HepG2 (cell line): ENCODE measurements around the gene FABP1. TPM values are rescaled to one million over a fixed set of nuclear protein-coding genes. Genes with fewer than 3 reads are reported as not detected.

ENCODE experiments used
- ATAC-seq: fragments of 200-7000 bp; cut with Tn5 transposase; 3 replicates; pipeline ENCODE4 v1.9.1; 2020; ENCODE audit warnings: mild to moderate bottlenecking, moderate library complexity
- BruUV-seq: library from RNA; stranded (reverse); fragments of 400-500 nt; replicated peaks from 2 replicates; lab custom pipeline; 2021; lab: Mats Ljungman, UMichigan
- CTCF ChIA-PET: fragments of 300-600 bp; formaldehyde crosslinking; extraction: SDS; loops from one replicate; lab custom pipeline; 2021; ENCODE audit warnings: low total read pairs, inconsistent platforms, low intra/inter-chr PET ratio; lab: Yijun Ruan, JAX
- POLR2A ChIA-PET: fragments of 350-600 bp; sonication (Branson Sonifier 250); formaldehyde crosslinking; loops from one replicate; lab custom pipeline; 2020; ENCODE audit warnings: antibody characterized with exemption, inconsistent platforms; lab: Yijun Ruan, JAX
- DNase-seq: peaks from one replicate; pipeline ENCODE4 v3.0.0-alpha.2; 2015; ENCODE audit warnings: low spot score
- FAIRE-seq: peaks from 3 replicates; lab custom pipeline; 2011; peaks lifted over from hg19 to GRCh38; lab: Jason Lieb, UNC
- H2AFZ ChIP-seq: one replicate; pipeline ENCODE4 v1.6.1; 2011; ENCODE audit warnings: low read length, inconsistent platforms
- H3K27ac ChIP-seq: fragments of 300-600 bp; 3 replicates; pipeline ENCODE4 v1.8.0; 2011; ENCODE audit warnings: mixed run types, mild to moderate bottlenecking, mixed read lengths, low read length, inconsistent platforms; ENCODE audit not compliant: insufficient read depth; ENCODE audit errors: extremely low read length
- H3K27me3 ChIP-seq, 2 experiments: fragments of 200-600 bp in 1 of 2; 2 replicates in 1 of 2; 3 replicates in 1 of 2; pipeline versions ENCODE4 v1.6.0 to v1.8.0; 2011; ENCODE audit warnings: low read length in 2 of 2, mild to moderate bottlenecking in 2 of 2, moderate library complexity in 2 of 2, inconsistent platforms in 1 of 2; ENCODE audit not compliant: insufficient read depth in 2 of 2, control insufficient read depth in 1 of 2
- H3K36me3 ChIP-seq, 2 experiments: fragments of 200-600 bp in 1 of 2; replicated peaks in 1 of 2; 2 replicates in 1 of 2; 3 replicates in 1 of 2; pipeline versions ENCODE4 v1.5.1 to v1.8.0; 2011; ENCODE audit warnings: low read length in 2 of 2, inconsistent platforms in 1 of 2; ENCODE audit not compliant: insufficient read depth in 2 of 2, control insufficient read depth in 1 of 2
- H3K4me1 ChIP-seq: 2 replicates; pipeline ENCODE4 v1.5.1; 2012; ENCODE audit warnings: low read length, inconsistent platforms; ENCODE audit not compliant: insufficient read depth
- H3K4me2 ChIP-seq: 2 replicates; pipeline ENCODE4 v1.6.0; 2011; ENCODE audit warnings: low read depth, low read length, inconsistent platforms
- H3K4me3 ChIP-seq, 3 experiments: fragments of 200-600 bp in 1 of 3; sonication (generic), shearing (Covaris generic) in 1 of 3; replicated peaks in 1 of 3; 2 replicates each; pipeline ENCODE4 v1.5.1; 2011 to 2016; ENCODE audit warnings: low read length in 3 of 3, inconsistent platforms in 2 of 3, low read depth in 2 of 3, mild to moderate bottlenecking in 2 of 3, control low read depth in 1 of 3, mixed read lengths in 1 of 3; ENCODE audit not compliant: insufficient read depth in 1 of 3
- H3K79me2 ChIP-seq: one replicate; pipeline ENCODE4 v1.6.1; 2011; ENCODE audit warnings: low read length, inconsistent platforms; ENCODE audit not compliant: insufficient read depth
- H3K9ac ChIP-seq: 2 replicates; pipeline ENCODE4 v1.6.0; 2011; ENCODE audit warnings: mild to moderate bottlenecking, low read depth, low read length, inconsistent platforms; ENCODE audit not compliant: insufficient read depth
- H3K9me3 ChIP-seq: 2 replicates; pipeline ENCODE4 v1.5.1; 2012; ENCODE audit warnings: mild to moderate bottlenecking, low read length
- H4K20me1 ChIP-seq: 2 replicates; pipeline ENCODE4 v1.6.0; 2011; ENCODE audit warnings: inconsistent platforms, mild to moderate bottlenecking, low read length, moderate library complexity; ENCODE audit not compliant: insufficient read depth
- ARHGAP35 ChIP-seq: sonication (generic); formaldehyde crosslinking; IDR thresholded peaks from 2 replicates; pipeline ENCODE4 v1.9.0; 2022; ENCODE audit warnings: mild to moderate bottlenecking, inconsistent platforms, moderate library complexity, missing genetic modification reagents, borderline replicate concordance
- CBX2 ChIP-seq, 2 experiments: fragments of 200-600 bp in 1 of 2; sonication (generic); formaldehyde crosslinking in 1 of 2; IDR thresholded peaks; 2 replicates each; pipeline versions ENCODE4 v1.7.0 to v1.8.1; 2018 to 2022; ENCODE audit warnings: low read depth in 2 of 2, low read length in 1 of 2, mild to moderate bottlenecking in 1 of 2, missing genetic modification reagents in 1 of 2
- ERF ChIP-seq: IDR thresholded peaks from 2 replicates; pipeline ENCODE4 v1.6.1; 2018; ENCODE audit warnings: missing biosample characterization, missing genetic modification reagents
- KDM5B ChIP-seq: sonication (generic); formaldehyde crosslinking; IDR thresholded peaks from 2 replicates; pipeline ENCODE4 v1.4.0; 2020; ENCODE audit warnings: missing genetic modification reagents, mild to moderate bottlenecking, borderline replicate concordance
- MED8 ChIP-seq: sonication (generic); formaldehyde crosslinking; IDR thresholded peaks from 2 replicates; pipeline ENCODE4 v1.8.1; 2023; ENCODE audit warnings: mild to moderate bottlenecking, missing genetic modification reagents; ENCODE audit not compliant: insufficient replicate concordance
- MLX ChIP-seq: IDR thresholded peaks from 2 replicates; pipeline ENCODE4 v1.6.1; 2016
- MTF1 ChIP-seq: sonication (generic); formaldehyde crosslinking; IDR thresholded peaks from 2 replicates; pipeline ENCODE4 v1.5.0; 2020; ENCODE audit warnings: missing genetic modification reagents
- PBX3 ChIP-seq: sonication (generic); formaldehyde crosslinking; IDR thresholded peaks from 2 replicates; pipeline ENCODE4 v1.8.1; 2023; ENCODE audit warnings: missing genetic modification reagents, inconsistent platforms, borderline replicate concordance
- RFXANK ChIP-seq: IDR thresholded peaks from 2 replicates; pipeline ENCODE4 v1.6.1; 2016
- RNF2 ChIP-seq: fragments of 450-650 bp; conservative IDR thresholded peaks from 2 replicates; pipeline ENCODE4 v1.6.1; 2016; ENCODE audit warnings: low read depth
- SRSF1 ChIP-seq: fragments of 200-400 bp; formaldehyde crosslinking; optimal IDR thresholded peaks from 2 replicates; pipeline ENCODE3; 2017; ENCODE audit warnings: mild to moderate bottlenecking, low read depth, low read length, moderate library complexity
- YY1 ChIP-seq: IDR thresholded peaks from 2 replicates; pipeline ENCODE4 v1.6.1; 2011; ENCODE audit warnings: low read length, low read depth, moderate library complexity, mild to moderate bottlenecking; ENCODE audit not compliant: insufficient read depth, insufficient replicate concordance
- ZNF205 ChIP-seq: IDR thresholded peaks from 2 replicates; pipeline ENCODE4 v1.6.1; 2018; ENCODE audit warnings: missing biosample characterization, missing genetic modification reagents
- ZNF225 ChIP-seq: sonication (generic); formaldehyde crosslinking; IDR thresholded peaks from 2 replicates; pipeline ENCODE4 v1.4.0; 2020; ENCODE audit warnings: mild to moderate bottlenecking, missing genetic modification reagents
- ZNF354B ChIP-seq: sonication (generic); formaldehyde crosslinking; IDR thresholded peaks from 2 replicates; pipeline ENCODE4 v1.8.0; 2022; ENCODE audit warnings: mild to moderate bottlenecking, missing genetic modification reagents
- WGBS: methylation state at CpG from one replicate; pipeline ENCODE4 v1.1.6; 2017; ENCODE audit warnings: low lambda C conversion rate; 5-methylcytosine and 5-hydroxymethylcytosine counted together
- in situ Hi-C: cut with HindIII; loops from 2 replicates; pipeline ENCODE4 v1.10.0; 2017; ENCODE audit warnings: low pct_unique_long_range_greater_than_20kb; ENCODE audit not compliant: extremely low pct_ligation_motif_present
- intact Hi-C: fragments of 100-400 bp; cut with micrococcal nuclease; formaldehyde crosslinking; loops from one replicate; pipeline ENCODE4 v1.10.0; 2022; ENCODE audit not compliant: unreplicated experiment
- polyA plus RNA-seq, 8 experiments: library from polyadenylated mRNA; depleted of rRNA in 3 of 8; stranded (reverse) in 7 of 8; unstranded in 1 of 8; fragments of >200 nt; fragmentation: Illumina TruSeq in 4 of 8; extraction: Trizol in 4 of 8; gene quantifications; 2 replicates each; pipeline versions ENCODE4 v1.2.1 to v1.2.3, GENCODE V29; 2011 to 2016; ENCODE audit warnings: low read depth in 4 of 8, missing spikeins in 1 of 8, mixed read lengths in 1 of 8; ENCODE audit not compliant: insufficient read depth in 1 of 8
- total RNA-seq, 5 experiments: library from RNA; depleted of rRNA; stranded (reverse); fragments of >200 nt; fragmentation: Illumina TruSeq; extraction: Trizol; gene quantifications; 2 replicates each; pipeline ENCODE4 v1.2.3, GENCODE V29; 2016; ENCODE audit warnings: low read depth in 1 of 5

FABP1 gene
- total and polyA plus RNA-seq, 2 of the 13 experiments (the other 11 are each of a cell fraction or from before 2014, with no cell fraction given), result 644 to 1,608 TPM

GRCh38 chr2:88117973-88118372, 9.9 kb downstream of the FABP1 start:
- no peaks in the 10 kb centered on the region for H3K79me2 ChIP-seq
- no TSS peak for BruUV-seq
- H3K4me3 ChIP-seq, result no peak overlapping the region
- ATAC-seq, result no peak
- WGBS, result 59% methylated on average over 4 of the region's 4 CpGs
- no peak for FAIRE-seq
- H3K4me1 ChIP-seq, result peaks cover 29% of the 10 kb centered on the region
- H3K36me3 ChIP-seq, result no peaks in the 10 kb centered on the region
- in situ Hi-C loops, result no loop called here
- DNase-seq, result no peak
- no peak overlapping the region for H3K4me2 ChIP-seq
- no peak for TF ChIP-seq PBX3 (CRISPR knock-in tag)
- no peak for TF ChIP-seq ZNF225 (CRISPR knock-in tag)
- no peak for TF ChIP-seq ARHGAP35 (CRISPR knock-in tag)
- no peak for TF ChIP-seq MTF1 (CRISPR knock-in tag)
- TF ChIP-seq RFXANK (CRISPR knock-in tag), result no peak
- no peak for TF ChIP-seq ZNF354B (CRISPR knock-in tag)
- no peak for TF ChIP-seq MLX (CRISPR knock-in tag)
- TF ChIP-seq MED8 (CRISPR knock-in tag), result no peak
- no peak for TF ChIP-seq YY1
- TF ChIP-seq ERF, result no peak
- TF ChIP-seq RNF2, result no peak
- no peak for TF ChIP-seq ZNF205 (CRISPR knock-in tag)
- no peak for TF ChIP-seq SRSF1
- no peak for TF ChIP-seq KDM5B (CRISPR knock-in tag)
- no peak for TF ChIP-seq CBX2 (IDR thresholded peaks at IDR 0.05; ENCODE audit: low read depth, low read length)
- TF ChIP-seq CBX2 (CRISPR knock-in tag; IDR thresholded peaks at IDR 0.05; ENCODE audit: low read depth), result no peak
- TF ChIP-seq, all 625 proteins: peak for 0
- Histone ChIP-seq H3K27me3 (peaks cover 0 to 8% of the 10 kb centered on the region in 2 experiments; a peak in 2 of 5 replicates), H3K27ac (no peak overlapping the region), H2AFZ (no peak overlapping the region), H3K9ac (no peak overlapping the region), H4K20me1 (peaks cover 4% of the 10 kb centered on the region; the same call in 1 of the 2 replicates), H3K9me3 (no peaks in the 10 kb centered on the region)
- intact Hi-C loops, result no loop called here
- ChIA-PET POLR2A (interaction anchor here (1.1 to 2.2 kb wide), 2 partner anchors 10 to 13 kb away, joined by 3 to 6 read pairs; partner anchors contain the start of gene FABP1), CTCF (no interaction called here)
